ENCODE measurements around the gene C13orf46. TPM values are rescaled to one million over a fixed set of nuclear protein-coding genes. Genes with fewer than 3 reads are reported as not detected.

C13orf46 gene
- total RNA-seq, 1 donor from 2014 or later, result not detected

- no peak for DNase-seq
Observed at GRCh38 chr13:113954046-113954835, 19.6 kb downstream of the C13orf46 start.

DNA sequence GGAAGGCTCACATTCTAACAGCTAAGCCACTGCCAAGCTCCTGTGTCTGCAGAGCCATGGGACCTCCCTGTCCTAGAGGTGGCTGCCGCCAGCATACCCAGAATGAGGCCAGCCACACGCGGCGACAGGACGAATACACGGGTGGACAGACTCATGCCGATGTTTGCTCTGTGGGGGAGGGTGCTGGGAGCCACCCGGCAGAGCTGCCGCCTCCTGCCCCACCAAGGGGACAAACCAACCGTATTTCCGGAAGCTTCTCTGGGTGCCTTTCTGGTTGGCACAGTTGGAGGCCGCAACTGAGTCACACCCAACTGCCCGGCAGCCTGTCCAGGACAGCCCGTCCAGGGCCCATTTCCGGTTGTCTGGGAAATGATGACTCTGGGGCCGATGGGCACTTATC, 20.3 kb downstream of the C13orf46 start:
- DNase-seq, result no peak

DNA sequence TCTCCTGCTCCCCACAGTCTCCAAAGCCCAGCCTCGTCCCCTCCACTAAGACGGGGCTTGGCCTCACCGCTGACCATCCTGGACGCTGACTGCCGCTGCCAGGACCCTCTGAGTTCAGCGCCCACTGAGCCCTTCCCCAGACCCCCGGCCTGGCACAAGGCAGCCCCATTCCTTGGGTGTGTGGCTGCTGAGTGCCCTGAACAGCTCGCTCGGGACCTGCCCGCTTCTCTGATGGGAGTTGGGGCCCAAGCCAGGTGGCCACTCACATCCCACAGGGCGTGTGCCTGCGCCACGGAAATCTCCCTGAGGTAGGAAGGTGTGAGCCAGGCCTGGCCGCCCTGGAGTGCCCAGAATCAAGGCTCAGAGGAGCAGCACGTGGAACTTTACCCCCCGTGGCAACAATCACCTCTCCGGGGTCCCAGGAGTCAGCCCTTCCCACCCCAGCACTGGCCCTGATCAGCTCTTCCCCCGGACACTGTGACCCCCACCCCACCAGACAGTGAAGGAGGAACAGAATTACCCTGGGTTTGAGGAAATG, 20.8 kb downstream of the C13orf46 start:
- DNase-seq, result no peak

GRCh38 chr13:113952151-113952982, 21.5 kb downstream of the C13orf46 start:
- DNase-seq, result no peak

DNA sequence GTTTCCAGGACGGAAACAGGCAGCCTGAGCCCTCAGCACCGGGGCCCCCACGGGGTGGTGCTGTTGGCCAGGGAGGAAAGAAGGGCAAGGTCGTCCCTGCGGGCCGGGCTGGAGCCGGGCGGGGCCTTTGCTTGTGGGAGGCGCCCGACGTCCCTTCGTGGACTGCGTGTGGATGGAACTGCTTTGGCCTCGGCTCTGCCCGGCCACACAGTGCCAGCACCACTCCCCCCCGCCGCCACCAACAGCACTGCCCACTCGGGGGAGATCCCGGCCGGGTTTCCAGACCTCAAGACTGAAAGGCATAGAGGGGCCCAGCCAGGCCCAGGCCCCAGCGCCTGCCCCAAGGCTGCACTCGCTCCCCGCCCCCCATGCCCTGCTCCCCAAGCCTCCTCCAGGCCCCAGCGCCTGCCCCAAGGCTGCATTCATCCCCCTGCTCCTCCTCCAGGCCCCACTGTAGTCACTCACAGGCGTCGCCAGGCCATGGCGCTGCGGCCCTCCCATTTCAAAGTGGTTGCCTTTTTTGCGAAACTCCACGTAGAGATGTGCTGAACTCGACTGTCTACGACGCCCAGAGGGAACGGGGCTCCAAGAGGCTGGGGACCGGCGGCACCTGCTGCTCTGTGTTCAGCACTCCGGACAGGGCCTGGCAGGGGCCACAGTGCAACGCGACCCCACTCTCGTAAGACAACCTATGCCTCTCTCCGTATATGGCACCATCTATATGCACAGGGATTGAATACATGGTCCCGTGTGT, 22.5 kb downstream of the C13orf46 start:
- DNase-seq, result peak; percentile 80

DNA sequence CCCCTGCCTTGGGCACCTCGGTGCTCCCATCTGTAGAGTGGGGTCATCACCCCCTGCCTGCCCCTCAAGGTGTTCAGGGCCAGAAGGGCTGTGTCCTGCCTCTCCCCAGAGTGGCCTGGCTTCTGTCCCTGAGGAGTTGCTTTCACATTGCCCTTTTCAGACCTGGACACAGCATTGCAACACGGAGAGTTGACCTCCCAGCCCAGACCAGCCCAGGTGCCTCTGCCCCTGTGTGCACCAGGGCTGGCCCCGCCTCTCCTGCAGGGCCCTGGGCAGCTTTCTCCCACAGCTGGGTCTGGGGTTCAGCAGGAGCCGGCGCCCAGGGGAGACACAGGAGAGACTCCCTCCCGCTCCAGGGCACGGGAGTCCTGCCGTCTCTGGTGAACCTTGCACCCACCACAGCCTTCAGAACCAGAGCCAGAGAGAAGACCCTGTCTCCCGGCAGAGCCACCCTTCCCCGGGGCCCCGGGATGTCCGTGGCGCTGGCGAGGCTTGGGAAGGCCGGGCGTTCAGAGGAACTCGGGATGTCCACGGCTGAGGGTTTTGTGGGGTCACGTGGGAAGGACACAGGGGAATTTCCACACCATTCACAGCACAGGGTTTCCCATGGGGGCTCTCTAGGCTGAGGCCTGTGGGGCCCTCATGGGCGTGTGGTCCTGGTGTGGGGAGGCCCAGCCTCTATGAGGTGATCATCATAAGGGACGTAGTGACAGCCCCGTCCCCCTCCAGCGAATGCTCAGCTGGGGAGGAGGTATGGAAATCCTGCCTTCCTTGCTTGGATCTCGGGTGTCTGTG, 23.2 kb downstream of the C13orf46 start:
- DNase-seq, result no peak

DNA sequence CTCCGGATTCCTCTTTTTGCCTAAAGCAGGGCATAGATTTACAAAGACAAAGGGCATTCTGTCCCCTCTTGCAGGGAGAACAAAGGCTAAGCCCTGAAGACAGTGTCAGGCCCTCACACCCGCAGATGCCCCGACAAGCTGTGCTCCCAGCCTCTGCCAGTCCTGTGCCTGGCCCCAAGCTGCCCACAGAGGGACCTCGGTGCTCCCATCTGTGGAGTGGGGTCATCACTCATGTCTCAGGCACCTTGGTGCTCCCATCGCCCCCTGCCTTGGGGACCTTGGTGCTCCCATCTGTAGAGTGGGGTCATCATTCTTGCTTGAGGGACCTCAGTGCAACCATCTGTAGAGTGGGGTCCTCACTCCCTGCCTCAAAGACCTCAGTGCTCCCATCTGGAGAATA, 24.3 kb downstream of the C13orf46 start:
- no peak for DNase-seq

GRCh38 chr13:113948034-113948742, 25.7 kb downstream of the C13orf46 start:
- no peak for DNase-seq

GRCh38 chr13:113947311-113948033, 26.4 kb downstream of the C13orf46 start:
- peak; percentile 37 for DNase-seq

- no peak for DNase-seq
Observed at GRCh38 chr13:113946409-113947181, 27.3 kb downstream of the C13orf46 start.

GRCh38 chr13:113945857-113946408, 27.9 kb downstream of the C13orf46 start:
- no peak for DNase-seq

GRCh38 chr13:113943821-113944565, 29.9 kb downstream of the C13orf46 start:
- DNase-seq, result no peak

DNA sequence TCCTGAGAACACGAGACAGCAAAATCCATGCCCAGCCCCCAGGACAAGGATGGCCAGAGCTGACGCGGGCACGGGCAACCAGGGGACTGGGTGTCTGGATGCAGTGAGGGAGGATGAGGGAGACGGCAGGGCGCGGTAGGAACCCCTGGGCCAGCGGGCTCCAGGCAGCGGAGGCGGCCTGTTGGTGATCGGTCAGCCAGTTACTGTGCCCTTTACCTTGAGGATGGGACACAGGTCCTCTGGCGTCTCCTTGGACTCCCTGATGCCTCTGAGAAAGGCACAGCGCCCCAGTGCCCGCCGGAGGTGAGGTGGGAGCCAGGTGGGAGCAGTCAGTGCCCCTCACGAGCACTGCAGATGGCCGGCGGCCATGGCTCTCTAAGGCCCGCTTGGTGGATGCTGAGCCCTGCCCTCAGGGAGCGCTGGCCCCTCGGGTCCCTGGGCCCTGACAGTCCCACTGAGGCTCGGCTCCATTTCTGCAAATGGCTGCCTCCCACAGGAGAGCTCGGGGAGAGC, 31.2 kb downstream of the C13orf46 start:
- DNase-seq, result no peak

DNA sequence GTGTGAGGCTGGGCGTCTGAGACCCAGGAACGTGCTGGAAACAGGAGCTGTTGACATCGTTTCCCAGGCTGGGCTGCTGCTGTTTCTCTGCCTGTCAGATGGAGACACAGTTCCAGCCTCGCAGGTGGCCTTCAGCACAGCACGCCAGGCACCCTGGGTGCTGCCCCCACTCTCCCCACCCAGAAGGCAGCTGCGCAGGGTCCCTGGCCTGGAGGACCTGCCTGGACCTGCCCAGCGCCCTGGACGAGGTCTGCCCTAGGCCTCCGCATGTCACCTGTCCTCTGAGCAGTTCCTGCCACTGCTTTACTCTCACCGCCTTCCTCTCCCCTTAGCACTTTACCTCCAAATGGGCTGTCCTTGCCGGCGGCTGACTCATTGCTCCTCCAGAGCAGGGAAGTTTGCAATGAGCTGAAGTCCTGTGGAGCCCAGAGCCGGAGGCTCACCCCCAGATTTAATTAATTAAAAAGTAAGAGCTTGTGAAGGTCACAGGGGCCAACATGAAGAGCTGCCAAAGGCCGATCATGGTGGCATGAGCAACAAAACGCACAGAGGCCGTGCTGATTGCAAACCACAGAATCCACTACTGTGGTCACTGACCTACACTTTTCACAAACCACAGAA, 32.2 kb downstream of the C13orf46 start:
- no peak for DNase-seq

DNA sequence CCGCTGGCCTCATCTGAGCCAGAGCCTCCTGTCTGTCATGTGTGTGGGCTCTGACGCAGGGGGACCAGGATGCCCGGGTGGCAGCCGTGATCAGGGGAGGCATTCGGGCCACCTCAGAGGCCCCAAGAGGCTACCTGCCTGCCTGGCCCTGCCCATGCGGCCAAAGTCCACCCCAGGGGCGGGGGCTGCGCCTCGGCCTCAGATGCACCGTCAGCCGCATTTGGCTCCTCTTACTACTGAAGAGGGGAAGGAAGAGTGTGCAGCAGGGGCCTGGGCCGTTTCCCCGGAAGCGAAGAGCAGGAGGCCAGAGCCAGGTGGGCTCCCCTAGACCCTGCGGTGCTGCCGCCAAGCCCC, 34.0 kb downstream of the C13orf46 start:
- no peak for DNase-seq

DNA sequence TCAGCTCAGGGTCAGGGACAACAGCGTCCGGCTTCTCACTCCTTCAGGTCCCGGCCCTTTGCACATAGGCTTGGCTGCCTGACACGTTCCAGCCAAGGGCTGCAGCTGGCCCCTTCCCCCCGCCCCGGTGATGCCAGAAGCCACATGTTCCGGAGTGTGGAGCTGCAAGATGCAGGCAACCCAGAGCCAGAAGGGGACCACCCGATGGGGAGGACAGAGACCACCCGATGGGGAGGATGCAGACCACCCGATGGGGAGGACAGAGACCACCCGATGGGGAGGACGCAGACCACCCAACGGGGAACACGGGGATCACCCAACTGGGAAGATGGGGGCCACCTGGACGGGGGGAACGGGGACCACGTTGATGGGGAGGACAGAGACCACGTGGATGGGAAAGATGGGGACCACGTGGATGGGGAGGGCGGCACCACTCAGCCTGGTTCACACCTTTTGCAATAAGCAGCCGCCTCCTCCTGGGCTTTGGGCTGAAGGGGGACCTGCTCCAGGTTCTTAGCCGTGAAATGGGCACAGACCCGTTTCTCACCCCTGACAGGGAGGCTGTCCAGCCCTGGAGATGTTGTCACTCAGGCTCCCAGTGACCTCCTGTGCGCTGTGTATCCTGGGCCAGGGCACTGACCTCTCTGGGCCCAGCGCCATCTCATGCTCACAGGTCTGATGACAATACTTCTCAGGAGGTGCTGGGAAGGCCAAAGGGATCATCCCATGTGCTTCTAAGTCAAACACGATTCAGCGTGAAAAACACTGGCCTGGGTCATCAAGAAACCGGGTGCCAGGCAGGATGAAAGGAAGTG, 34.5 kb downstream of the C13orf46 start:
- DNase-seq, result peak; percentile 38

GRCh38 chr13:113938716-113939115, 35.2 kb downstream of the C13orf46 start:
- peak; percentile 59 for DNase-seq
